Hepatocyte (in vitro differentiated cells): ENCODE measurements around the gene COMMD3.

Experiments used
- EZH2 ChIP-seq: fragments of 200-600 bp; sonication (generic); IDR thresholded peaks from 2 replicates; pipeline ENCODE4 v1.6.1; 2016; ENCODE audit warnings: antibody characterized with exemption, mild to moderate bottlenecking, borderline replicate concordance
- EZH2phosphoT487 ChIP-seq: fragments of 200-600 bp; sonication (generic); IDR thresholded peaks from one replicate; pipeline ENCODE4 v1.6.1; 2018; ENCODE audit warnings: antibody characterized with exemption, mild to moderate bottlenecking, low read depth, moderate library complexity; ENCODE audit not compliant: unreplicated experiment, severe bottlenecking
- TF ChIP-seq, protein P1 (sequence below): fragments of 200-600 bp; sonication (generic); IDR thresholded peaks from 2 replicates; pipeline ENCODE4 v1.5.1; 2016; ENCODE audit warnings: antibody characterized with exemption, mild to moderate bottlenecking; ENCODE audit not compliant: poor library complexity

DNA sequence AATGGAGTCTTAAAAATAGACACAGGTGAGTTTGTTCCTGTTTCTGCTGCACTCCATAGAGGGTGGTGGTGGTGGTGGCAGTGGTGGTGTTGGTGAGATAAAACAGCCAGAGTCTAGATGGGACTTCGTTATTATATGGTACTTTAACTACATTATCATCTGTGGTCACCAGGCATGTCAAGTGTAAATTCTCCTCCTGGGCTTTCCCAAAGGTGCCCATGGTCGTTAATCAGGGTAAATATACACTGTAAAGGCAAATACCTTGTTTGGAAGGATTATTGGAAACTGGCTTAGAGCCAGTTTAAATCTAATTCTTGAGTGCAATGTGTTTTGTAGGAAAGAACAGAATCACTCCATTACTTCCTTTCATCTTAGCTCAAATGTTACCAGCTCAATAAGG, 21.5 kb upstream of the COMMD3 start:
- TF ChIP-seq, protein P1, sequence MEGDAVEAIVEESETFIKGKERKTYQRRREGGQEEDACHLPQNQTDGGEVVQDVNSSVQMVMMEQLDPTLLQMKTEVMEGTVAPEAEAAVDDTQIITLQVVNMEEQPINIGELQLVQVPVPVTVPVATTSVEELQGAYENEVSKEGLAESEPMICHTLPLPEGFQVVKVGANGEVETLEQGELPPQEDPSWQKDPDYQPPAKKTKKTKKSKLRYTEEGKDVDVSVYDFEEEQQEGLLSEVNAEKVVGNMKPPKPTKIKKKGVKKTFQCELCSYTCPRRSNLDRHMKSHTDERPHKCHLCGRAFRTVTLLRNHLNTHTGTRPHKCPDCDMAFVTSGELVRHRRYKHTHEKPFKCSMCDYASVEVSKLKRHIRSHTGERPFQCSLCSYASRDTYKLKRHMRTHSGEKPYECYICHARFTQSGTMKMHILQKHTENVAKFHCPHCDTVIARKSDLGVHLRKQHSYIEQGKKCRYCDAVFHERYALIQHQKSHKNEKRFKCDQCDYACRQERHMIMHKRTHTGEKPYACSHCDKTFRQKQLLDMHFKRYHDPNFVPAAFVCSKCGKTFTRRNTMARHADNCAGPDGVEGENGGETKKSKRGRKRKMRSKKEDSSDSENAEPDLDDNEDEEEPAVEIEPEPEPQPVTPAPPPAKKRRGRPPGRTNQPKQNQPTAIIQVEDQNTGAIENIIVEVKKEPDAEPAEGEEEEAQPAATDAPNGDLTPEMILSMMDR: no peak
- no peak for TF ChIP-seq EZH2phosphoT487
- no peak for TF ChIP-seq EZH2
